GM12878 (cell line): ENCODE data around the gene TRABD. TPM values are rescaled to one million over a fixed set of nuclear protein-coding genes. Genes with fewer than 3 reads are reported as not detected.

Experiments used
- BACH1 ChIP-seq: fragments of 450-650 bp; IDR thresholded peaks from 2 replicates; pipeline ENCODE4 v1.6.1; 2017; ENCODE audit warnings: mild to moderate bottlenecking, borderline replicate concordance
- IKZF1 ChIP-seq: fragments of 450-650 bp; conservative IDR thresholded peaks from 2 replicates; pipeline ENCODE4 v1.6.1; 2017; ENCODE audit warnings: antibody characterized with exemption, mild to moderate bottlenecking
- SMARCA5 ChIP-seq: fragments of 450-650 bp; IDR thresholded peaks from 2 replicates; pipeline ENCODE4 v1.6.1; 2017; ENCODE audit warnings: mild to moderate bottlenecking
- SMC3 ChIP-seq: IDR thresholded peaks from 2 replicates; pipeline ENCODE4 v1.6.1; 2011; ENCODE audit warnings: low read length, improper control_type of control experiment, borderline replicate concordance
- polyA plus RNA-seq, 11 experiments: library from polyadenylated mRNA; depleted of rRNA in 4 of 11; unstranded in 6 of 11; stranded (reverse) in 5 of 11; fragments of >200 nt; fragmentation: Nextera tagmentation in 4 of 11; fragmentation: Illumina TruSeq in 1 of 11; extraction: Ambion mirVana in 4 of 11; extraction: Trizol in 1 of 11; gene quantifications; 1 replicate in 1 of 11; 2 replicates in 10 of 11; pipeline versions ENCODE4 v1.2.1 to v1.2.3, GENCODE V29; 2011 to 2016; ENCODE audit warnings: inconsistent platforms in 2 of 11, missing spikeins in 2 of 11, low read depth in 1 of 11
- total RNA-seq, 4 experiments: library from RNA; depleted of rRNA in 3 of 4; stranded (reverse); fragments of >200 nt in 3 of 4; fragmentation: Illumina TruSeq in 1 of 4; extraction: Trizol in 1 of 4; gene quantifications; 2 replicates each; pipeline versions ENCODE4 v1.2.1 to v1.2.3, GENCODE V29; 2013 to 2021
- TF ChIP-seq, protein P1 (sequence below): IDR thresholded peaks from 2 replicates; pipeline ENCODE4 v1.6.1; 2012; ENCODE audit warnings: low read depth, low read length, improper control_type of control experiment
- TF ChIP-seq, protein P2 (sequence below): fragments of 450-650 bp; formaldehyde crosslinking; IDR thresholded peaks from 2 replicates; pipeline ENCODE4 v1.5.0; 2022; ENCODE audit warnings: mild to moderate bottlenecking, missing genetic modification characterization
- TF ChIP-seq, protein P3 (sequence below): fragments of 450-650 bp; IDR thresholded peaks from 2 replicates; pipeline ENCODE4 v1.6.1; 2017; ENCODE audit warnings: borderline replicate concordance
- TF ChIP-seq, protein P4 (sequence below): IDR thresholded peaks from 2 replicates; pipeline ENCODE4 v1.6.1; 2011; ENCODE audit warnings: borderline replicate concordance, low read depth, mild to moderate bottlenecking, moderate library complexity, low read length; ENCODE audit not compliant: insufficient read depth, poor library complexity, severe bottlenecking

TRABD gene
- total and polyA plus RNA-seq, 10 of the 15 experiments (the other 5 are each of a cell fraction or from before 2014, with no cell fraction given): 0.43 to 116 (median 58.1) TPM

DNA sequence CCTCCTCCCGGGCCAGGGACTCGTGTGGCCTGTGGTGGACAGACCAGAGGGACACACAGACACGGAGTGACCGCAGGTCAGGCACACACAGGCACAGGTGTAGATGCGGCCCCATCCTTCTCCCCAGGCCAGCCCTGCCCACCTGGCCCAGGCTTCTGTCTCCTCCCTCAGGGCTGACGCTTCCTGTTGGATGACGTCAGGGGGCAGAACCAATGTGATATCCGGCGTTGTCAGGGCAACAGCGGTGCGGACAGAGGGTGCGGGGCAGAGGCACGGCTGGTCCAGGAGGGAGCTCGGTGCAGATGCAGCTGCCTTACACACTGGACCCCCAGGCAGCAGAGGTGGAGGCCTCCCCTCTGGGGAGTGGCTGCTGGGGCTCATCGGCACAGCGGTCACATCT, 62.0 kb downstream of the TRABD start (continued):
- TF ChIP-seq, protein P1, sequence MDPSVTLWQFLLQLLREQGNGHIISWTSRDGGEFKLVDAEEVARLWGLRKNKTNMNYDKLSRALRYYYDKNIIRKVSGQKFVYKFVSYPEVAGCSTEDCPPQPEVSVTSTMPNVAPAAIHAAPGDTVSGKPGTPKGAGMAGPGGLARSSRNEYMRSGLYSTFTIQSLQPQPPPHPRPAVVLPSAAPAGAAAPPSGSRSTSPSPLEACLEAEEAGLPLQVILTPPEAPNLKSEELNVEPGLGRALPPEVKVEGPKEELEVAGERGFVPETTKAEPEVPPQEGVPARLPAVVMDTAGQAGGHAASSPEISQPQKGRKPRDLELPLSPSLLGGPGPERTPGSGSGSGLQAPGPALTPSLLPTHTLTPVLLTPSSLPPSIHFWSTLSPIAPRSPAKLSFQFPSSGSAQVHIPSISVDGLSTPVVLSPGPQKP: no peak
- TF ChIP-seq IKZF1: no peak
- TF ChIP-seq SMARCA5: no peak
- TF ChIP-seq, protein P2, sequence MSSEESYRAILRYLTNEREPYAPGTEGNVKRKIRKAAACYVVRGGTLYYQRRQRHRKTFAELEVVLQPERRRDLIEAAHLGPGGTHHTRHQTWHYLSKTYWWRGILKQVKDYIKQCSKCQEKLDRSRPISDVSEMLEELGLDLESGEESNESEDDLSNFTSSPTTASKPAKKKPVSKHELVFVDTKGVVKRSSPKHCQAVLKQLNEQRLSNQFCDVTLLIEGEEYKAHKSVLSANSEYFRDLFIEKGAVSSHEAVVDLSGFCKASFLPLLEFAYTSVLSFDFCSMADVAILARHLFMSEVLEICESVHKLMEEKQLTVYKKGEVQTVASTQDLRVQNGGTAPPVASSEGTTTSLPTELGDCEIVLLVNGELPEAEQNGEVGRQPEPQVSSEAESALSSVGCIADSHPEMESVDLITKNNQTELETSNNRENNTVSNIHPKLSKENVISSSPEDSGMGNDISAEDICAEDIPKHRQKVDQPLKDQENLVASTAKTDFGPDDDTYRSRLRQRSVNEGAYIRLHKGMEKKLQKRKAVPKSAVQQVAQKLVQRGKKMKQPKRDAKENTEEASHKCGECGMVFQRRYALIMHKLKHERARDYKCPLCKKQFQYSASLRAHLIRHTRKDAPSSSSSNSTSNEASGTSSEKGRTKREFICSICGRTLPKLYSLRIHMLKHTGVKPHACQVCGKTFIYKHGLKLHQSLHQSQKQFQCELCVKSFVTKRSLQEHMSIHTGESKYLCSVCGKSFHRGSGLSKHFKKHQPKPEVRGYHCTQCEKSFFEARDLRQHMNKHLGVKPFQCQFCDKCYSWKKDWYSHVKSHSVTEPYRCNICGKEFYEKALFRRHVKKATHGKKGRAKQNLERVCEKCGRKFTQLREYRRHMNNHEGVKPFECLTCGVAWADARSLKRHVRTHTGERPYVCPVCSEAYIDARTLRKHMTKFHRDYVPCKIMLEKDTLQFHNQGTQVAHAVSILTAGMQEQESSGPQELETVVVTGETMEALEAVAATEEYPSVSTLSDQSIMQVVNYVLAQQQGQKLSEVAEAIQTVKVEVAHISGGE: no peak
- TF ChIP-seq SMC3: no peak
- TF ChIP-seq BACH1: no peak
- TF ChIP-seq, protein P3, sequence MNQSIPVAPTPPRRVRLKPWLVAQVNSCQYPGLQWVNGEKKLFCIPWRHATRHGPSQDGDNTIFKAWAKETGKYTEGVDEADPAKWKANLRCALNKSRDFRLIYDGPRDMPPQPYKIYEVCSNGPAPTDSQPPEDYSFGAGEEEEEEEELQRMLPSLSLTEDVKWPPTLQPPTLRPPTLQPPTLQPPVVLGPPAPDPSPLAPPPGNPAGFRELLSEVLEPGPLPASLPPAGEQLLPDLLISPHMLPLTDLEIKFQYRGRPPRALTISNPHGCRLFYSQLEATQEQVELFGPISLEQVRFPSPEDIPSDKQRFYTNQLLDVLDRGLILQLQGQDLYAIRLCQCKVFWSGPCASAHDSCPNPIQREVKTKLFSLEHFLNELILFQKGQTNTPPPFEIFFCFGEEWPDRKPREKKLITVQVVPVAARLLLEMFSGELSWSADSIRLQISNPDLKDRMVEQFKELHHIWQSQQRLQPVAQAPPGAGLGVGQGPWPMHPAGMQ: no peak
- TF ChIP-seq, protein P4, sequence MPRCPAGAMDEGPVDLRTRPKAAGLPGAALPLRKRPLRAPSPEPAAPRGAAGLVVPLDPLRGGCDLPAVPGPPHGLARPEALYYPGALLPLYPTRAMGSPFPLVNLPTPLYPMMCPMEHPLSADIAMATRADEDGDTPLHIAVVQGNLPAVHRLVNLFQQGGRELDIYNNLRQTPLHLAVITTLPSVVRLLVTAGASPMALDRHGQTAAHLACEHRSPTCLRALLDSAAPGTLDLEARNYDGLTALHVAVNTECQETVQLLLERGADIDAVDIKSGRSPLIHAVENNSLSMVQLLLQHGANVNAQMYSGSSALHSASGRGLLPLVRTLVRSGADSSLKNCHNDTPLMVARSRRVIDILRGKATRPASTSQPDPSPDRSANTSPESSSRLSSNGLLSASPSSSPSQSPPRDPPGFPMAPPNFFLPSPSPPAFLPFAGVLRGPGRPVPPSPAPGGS: no peak
